ENCODE results near the gene PPM1H.

The PPM1H gene

GRCh38 chr12:62726471-62726980 lies 208.4 kb downstream of the PPM1H start:
- DNase-seq: no peak

DNA sequence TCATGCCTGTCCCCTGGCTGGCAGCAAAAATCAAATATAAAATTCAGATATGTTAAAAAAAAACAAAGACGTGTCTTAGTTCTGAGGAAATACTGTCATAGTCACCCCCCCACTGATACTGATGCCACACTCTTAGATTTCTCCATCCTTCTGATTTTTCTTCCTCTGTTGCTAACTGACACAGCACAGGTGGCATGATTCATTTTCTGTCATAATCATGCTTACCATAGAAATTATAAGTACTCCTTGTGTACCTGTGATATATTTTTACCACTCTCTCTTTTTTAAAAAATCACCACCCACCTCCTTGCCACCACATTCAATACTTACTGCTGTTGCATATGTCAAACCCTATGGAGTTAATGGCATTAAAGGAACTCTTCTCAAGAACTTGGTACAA lies 209.2 kb downstream of the PPM1H start:
- no peak for DNase-seq

DNA sequence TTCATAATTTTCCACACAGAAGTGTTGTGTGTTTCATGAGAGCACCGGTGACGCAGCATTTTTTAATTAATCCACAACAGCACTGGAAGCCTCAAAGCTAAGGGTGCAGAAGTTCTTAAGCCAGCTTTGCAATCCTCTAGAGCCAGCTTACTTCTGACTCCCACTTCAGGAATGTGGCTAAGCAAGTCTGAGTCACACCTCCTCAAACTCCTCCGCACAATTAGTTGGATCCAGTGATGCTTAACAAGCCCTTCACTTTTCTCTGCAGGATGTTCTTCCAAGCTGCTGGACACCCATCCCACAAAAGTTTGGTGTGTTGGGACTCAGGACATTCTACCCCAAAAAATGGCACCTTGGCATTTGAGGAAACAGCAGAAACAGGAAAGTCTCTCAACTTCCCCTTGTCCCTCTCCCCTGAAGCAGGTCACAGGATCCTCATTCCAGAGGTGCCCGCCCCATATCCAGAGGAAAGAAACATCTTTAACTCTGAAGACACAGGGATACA lies 210.0 kb downstream of the PPM1H start:
- DNase-seq: no peak

- no peak for DNase-seq
Measured at GRCh38 chr12:62724285-62724684, 210.7 kb downstream of the PPM1H start.

DNA sequence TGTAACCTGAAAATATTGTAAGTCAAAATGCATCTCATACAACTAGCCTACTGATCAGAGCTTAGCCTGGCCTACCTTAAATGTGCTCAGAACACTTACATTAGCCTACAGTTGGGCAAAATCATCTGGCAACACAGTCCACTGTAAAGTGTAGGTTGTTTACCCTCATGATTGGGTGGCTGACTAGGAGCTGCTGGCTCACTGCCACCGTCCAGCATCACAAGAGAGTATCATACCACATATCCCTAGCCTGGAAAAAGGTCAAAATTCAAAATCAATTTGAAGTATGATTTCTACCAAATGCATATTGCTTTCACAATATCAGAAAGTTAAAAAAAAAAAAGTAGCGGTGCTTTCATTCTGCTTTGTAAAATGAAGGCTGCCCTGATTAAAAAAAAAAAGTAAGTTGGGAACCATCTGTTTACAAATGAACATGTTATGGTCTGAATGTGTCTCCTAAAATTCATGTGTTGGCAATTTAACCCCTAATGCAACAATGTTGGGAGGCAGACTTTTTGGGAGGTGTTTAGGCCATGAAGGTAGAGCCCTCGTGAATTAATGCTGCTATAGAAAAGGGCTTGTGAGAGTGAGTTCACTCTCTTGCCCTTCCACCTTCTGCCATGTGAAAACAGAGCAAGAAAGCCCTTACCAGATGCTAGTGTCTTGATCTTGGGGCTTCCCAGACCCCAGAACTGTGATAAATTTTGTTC lies 211.8 kb downstream of the PPM1H start:
- DNase-seq: no peak

GRCh38 chr12:62720661-62721330 lies 214.2 kb downstream of the PPM1H start:
- no peak for DNase-seq

- no peak for DNase-seq
Measured at GRCh38 chr12:62720025-62720424, 214.9 kb downstream of the PPM1H start.

- DNase-seq: no peak
Measured at GRCh38 chr12:62718762-62719426, 216.1 kb downstream of the PPM1H start.

- no peak for DNase-seq
Measured at GRCh38 chr12:62717643-62718042, 217.3 kb downstream of the PPM1H start.

DNA sequence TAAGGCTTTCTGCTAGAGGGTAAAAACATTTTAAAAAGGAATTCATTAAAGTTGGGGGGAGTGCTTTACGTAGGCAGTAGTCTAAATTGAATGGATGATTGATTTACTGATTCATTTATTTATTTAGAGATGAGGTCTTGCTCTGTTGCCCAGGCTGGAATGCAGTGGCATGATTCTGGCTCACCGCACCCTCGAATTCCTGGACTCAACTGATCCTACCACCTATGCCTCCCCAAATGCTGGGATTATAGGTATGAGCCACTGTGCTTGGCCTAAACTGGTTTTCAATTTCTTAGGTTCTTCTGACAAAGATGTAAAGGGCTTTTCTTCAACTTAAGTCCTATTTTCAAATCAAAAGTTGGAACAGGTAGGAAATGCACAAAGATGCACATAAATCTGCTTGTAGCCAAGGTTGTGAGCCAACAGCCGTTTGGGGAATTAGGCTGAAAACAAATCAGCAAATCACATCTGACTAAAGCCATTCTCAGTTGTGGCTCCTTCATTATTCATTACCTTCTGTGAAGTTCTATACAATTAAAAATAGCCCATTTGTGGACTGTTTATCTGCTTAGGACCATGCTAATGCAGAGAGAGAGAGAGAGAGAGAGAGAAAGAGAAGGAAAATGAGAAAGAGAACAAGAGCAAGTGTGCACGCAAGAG lies 218.0 kb downstream of the PPM1H start:
- no peak for DNase-seq

- DNase-seq: no peak
Measured at GRCh38 chr12:62716037-62716436, 218.9 kb downstream of the PPM1H start.

- no peak for DNase-seq
Measured at GRCh38 chr12:62714774-62715721, 219.9 kb downstream of the PPM1H start.

- DNase-seq: no peak
Measured at GRCh38 chr12:62714181-62714773, 220.7 kb downstream of the PPM1H start.

- no peak for DNase-seq
Measured at GRCh38 chr12:62713723-62714122, 221.2 kb downstream of the PPM1H start.

DNA sequence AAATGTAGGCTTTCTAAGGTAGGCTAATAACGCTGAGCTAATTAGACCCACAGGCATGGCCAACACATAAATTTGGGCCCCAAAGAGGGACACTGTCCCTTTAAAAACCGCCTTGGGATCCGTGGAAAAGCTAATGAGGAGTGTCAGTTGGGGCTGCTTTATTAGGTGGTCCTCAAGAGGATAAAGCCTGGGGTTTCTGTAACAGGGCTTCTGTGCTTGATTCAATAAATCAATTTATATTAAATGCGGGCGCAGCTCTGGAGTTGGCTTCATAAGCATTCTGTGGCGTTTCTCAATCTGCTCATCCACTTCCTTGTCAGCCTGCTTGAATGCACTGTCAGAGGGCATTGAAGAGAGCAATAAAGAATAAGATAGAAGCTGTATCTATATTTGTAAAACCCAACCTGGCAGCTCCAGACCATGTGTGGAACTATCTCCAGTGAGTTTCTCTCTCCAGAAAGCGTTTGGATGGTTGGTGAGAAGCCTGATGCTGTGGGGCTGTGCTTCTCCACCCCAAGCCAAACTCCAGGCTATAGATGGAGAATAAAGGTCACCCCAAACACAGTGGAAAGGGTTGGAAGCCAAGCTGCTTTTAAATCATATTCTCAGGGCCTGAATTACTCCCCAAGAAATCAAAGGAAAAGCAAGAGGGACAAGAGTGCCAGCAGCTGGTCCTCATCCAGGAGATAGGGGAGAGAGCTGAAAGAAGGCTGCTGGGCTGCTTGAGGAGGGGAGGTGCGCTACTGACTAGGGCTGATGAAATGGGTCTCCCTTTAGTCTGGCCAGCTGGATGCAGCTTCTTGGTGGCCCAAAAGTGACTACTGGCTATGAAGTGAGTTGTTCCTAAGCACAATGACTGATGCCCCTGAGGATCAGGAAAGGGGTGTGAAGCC lies 222.0 kb downstream of the PPM1H start:
- DNase-seq: no peak

DNA sequence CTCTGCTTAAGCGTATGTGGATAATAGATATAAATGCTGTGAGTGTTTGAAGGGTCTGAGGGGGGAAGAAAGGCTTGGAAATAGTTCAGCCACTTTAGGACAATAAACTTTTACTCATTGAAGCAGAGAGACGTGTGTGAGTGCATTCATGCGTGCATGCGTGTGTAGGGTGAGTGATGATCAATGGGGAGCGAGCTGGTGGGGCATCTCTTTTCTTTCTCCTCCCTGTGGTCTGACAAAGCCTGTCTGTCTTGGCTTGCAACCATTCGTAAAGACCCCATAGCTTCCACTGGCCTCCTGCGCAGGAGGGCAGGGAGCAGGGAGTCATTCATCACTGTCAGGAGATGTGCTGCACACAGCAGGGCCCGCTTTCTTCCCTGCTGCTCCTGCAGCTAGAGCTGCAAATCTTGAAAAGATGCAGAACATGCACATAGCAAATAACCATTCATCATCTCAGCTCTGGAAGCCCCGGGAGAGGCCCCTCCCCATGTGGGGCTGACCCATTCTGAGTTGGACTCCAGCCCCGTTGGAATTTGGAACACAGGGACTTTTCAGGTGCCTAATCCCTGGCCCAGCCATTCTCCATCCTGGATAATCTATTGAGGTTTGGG lies 223.2 kb downstream of the PPM1H start:
- no peak for DNase-seq

- no peak for DNase-seq
Measured at GRCh38 chr12:62709311-62709710, 225.6 kb downstream of the PPM1H start.

- no peak for DNase-seq
Measured at GRCh38 chr12:62707939-62708338, 227.0 kb downstream of the PPM1H start.

DNA sequence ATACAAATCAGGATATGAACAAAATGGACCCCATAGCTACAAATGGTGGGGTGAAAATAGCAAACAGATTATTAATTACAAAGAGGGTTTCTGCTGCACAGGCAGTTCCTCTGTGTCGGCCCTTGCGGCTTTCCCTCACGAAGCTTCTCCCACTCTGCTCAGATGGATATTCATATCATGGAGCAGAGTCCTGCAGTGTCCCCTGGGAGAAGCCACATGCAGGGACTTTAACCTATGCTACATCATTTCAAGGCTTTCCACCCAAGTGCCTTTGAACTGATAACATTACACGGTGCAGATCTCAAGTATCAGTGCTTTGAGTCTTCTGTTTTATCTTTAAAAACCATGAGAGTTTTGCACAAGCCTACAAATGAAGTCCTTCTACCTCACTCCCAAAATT lies 229.1 kb downstream of the PPM1H start:
- DNase-seq: no peak

DNA sequence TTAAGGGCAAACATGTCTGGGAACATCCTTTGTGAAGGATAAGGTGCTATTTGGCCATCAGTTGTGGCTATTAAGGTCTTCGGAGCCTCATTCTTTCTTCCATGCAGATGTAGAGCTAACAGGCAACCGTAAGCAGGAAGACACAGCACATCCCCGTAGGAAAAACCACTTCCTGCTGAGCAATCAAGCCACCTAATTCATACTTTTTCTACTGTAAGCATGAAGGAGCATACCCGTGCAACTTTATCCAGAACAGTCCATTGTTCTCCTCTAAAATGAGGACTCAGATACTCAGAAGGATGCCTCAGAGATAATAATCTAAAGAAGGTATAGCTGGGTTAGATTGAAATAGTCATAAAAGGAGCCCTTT lies 232.0 kb downstream of the PPM1H start:
- DNase-seq: no peak
